NCI-H146 treated with DMSO at 0.1 percent for 48 hours (cell line): ENCODE data around the gene MS4A8.

Source experiments
- DNase-seq: peaks from one replicate; lab custom pipeline; 2025; ENCODE audit not compliant: unreplicated experiment; lab: John Stamatoyannopoulos, UW

The MS4A8 gene

DNA sequence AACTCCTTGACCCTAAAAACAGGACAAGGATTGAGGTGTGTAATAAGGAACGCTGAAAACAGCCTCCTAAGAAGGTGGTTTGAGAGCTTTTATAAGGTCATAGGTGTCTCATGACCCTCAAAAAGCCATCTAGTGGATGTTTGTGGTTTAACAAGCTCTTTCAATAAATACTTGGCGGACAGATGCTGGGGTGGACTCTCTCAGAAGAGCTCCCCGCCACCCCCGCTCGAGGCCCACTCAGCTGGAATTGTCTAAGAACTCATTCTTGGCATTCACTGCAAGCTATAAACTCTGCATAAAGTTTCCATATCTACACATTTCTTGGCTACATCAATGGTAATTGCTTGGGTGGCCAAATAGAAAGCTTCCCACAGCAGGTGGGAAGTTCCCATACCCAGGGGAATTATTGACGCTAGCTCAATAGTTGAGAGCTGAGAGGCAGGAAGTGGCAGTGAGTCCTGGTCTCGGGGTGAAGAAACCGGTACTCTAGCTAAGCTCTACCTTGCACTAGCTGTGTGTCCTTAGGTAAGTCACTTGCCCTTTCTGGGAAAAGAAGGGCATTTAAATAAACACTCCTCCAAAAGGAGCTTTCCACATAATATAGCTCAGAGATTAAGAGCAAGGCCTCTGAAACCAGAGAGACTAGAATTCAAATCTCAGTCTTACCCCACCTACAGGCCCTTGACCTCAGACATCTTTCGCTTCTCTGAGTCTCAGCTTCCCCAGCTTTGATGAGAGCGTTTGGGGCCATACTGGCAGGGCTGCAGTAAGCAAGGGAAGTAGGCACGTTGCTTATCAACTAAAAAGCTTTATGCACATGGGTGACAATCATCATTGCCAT is 63.7 kb downstream of the MS4A8 start:
- peak; percentile 88 for DNase-seq

DNA sequence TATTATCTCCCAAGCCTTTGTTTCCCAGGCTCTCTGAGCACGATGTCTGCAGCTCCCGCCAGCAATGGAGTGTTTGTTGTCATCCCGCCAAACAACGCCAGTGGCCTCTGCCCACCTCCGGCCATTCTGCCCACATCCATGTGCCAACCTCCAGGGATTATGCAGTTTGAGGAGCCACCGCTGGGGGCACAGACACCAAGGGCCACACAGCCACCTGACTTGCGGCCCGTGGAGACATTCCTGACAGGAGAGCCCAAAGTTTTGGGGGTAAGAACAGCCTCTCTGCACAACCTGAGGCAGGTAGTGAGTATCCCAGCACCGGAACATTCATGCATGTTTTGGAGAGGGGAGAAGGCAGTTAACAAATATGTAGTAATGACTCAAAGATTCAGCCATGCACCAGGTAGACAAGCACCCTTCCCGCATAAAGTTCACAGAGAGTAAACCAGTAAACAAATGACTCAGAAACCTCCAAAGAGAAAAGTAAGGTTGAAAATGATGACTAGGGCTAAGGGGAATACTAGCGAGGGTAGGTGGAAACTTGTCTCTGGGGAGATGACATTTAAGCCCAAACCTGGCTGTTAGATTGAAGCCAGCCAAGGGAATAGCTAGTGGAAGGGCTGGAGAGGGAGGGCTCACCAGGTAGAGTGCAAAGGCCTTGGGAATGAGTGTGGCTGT is 64.4 kb downstream of the MS4A8 start:
- DNase-seq: no peak

DNA sequence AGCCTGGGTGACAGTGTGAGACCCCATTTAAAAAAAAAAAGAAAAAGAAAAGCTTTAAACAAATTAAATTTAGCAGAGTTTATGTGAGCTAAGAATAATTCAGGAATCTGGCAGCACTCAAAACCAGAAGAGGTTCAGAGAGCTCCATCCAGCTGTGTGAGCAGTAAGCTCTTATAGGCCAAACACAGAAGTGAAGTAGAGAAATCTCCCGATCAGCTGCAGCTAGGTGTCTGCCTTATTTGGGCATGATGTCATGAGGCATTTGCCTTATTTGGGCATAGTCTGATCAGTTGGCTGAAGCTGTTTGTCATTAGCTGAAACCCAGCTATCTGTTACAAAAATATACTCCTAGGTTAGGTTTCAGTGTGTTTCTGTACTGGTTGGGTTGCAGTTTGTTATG is 65.5 kb downstream of the MS4A8 start:
- DNase-seq: no peak

DNA sequence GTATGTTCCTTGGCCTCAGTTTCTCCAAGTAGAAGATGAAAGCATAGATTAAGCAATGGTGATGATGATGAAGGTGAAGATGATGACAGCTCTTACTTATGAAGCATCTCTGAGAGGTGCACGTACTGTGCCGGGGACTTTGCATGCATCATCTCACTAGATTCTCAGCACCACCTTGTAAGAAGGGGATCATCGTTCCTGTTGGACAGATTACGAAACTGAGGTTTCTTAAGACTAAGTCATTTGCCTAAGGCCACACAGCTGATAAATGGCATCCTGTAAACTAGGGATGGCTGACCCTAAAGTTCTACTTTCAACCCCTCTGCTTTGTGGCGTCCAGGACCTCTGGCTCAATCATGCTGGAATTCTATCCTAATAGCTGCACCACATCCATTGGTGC is 65.9 kb downstream of the MS4A8 start:
- DNase-seq: no peak
